ENCODE data around the gene PPP5C. TPM values are rescaled to one million over a fixed set of nuclear protein-coding genes. Genes with fewer than 3 reads are reported as not detected.
A peak's percentile ranks its signal among the peaks of the same experiment; 100 is the strongest.

Gene PPP5C
- total and polyA plus RNA-seq, 2 of the 13 experiments (the other 11 are each of a cell fraction or from before 2014, with no cell fraction given) = 41.6 to 67.9 TPM

- TF ChIP-seq ELF1 (CRISPR knock-in tag; IDR thresholded peaks at IDR 0.05) (no peak), ZC3H13 (CRISPR knock-in tag; IDR thresholded peaks at IDR 0.05) (0 out of 2 replicates have a peak, but pooled peaks have one; percentile 45), TFDP2 (CRISPR knock-in tag; IDR thresholded peaks at IDR 0.05) (0 out of 2 replicates have a peak, but pooled peaks have one; percentile 24), MIXL1 (CRISPR knock-in tag; IDR thresholded peaks at IDR 0.05) (peak; percentile 75), ZNF674 (CRISPR knock-in tag; IDR thresholded peaks at IDR 0.05; ENCODE audit: low read depth) (no peak), ZNF782 (CRISPR knock-in tag; IDR thresholded peaks at IDR 0.05; ENCODE audit: borderline replicate concordance) (no peak), TBX2 (CRISPR knock-in tag; IDR thresholded peaks at IDR 0.05; ENCODE audit: borderline replicate concordance) (peak; percentile 50; the same call in 1 of the 2 replicates), KAT8 (CRISPR knock-in tag; IDR thresholded peaks at IDR 0.05) (peak; percentile 47; the same call in 1 of the 2 replicates), ZNF44 (CRISPR knock-in tag; IDR thresholded peaks at IDR 0.05) (peak; percentile 84; the same call in 1 of the 2 replicates), TOPORS (CRISPR knock-in tag; IDR thresholded peaks at IDR 0.05) (no peak), ZNF274 (CRISPR knock-in tag; IDR thresholded peaks at IDR 0.05) (no peak), CEBPG (CRISPR knock-in tag; IDR thresholded peaks at IDR 0.05) (peak; percentile 57), PHB2 (IDR thresholded peaks at IDR 0.05; ENCODE audit: partially characterized antibody) (no peak), TIGD3 (CRISPR knock-in tag; IDR thresholded peaks at IDR 0.05; ENCODE audit: borderline replicate concordance) (no peak), SALL1 (CRISPR knock-in tag; IDR thresholded peaks at IDR 0.05) (peak; percentile 1)
- TF ChIP-seq, protein P1, sequence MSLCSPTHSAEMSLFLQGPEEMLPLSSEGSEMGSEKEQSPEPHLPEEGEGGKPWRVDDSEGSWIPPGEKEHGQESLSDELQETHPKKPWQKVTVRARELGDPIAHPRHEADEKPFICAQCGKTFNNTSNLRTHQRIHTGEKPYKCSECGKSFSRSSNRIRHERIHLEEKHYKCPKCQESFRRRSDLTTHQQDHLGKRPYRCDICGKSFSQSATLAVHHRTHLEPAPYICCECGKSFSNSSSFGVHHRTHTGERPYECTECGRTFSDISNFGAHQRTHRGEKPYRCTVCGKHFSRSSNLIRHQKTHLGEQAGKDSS (CRISPR knock-in tag; IDR thresholded peaks at IDR 0.05; ENCODE audit: borderline replicate concordance, low read depth) = no peak
- TF ChIP-seq, protein P2, sequence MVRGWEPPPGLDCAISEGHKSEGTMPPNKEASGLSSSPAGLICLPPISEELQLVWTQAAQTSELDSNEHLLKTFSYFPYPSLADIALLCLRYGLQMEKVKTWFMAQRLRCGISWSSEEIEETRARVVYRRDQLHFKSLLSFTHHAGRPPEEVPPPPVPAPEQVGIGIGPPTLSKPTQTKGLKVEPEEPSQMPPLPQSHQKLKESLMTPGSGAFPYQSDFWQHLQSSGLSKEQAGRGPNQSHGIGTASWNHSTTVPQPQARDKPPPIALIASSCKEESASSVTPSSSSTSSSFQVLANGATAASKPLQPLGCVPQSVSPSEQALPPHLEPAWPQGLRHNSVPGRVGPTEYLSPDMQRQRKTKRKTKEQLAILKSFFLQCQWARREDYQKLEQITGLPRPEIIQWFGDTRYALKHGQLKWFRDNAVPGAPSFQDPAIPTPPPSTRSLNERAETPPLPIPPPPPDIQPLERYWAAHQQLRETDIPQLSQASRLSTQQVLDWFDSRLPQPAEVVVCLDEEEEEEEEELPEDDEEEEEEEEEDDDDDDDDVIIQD (CRISPR knock-in tag; IDR thresholded peaks at IDR 0.05; ENCODE audit: low read depth) = peak; percentile 72; the same call in 1 of the 2 replicates
- TF ChIP-seq, protein P3, sequence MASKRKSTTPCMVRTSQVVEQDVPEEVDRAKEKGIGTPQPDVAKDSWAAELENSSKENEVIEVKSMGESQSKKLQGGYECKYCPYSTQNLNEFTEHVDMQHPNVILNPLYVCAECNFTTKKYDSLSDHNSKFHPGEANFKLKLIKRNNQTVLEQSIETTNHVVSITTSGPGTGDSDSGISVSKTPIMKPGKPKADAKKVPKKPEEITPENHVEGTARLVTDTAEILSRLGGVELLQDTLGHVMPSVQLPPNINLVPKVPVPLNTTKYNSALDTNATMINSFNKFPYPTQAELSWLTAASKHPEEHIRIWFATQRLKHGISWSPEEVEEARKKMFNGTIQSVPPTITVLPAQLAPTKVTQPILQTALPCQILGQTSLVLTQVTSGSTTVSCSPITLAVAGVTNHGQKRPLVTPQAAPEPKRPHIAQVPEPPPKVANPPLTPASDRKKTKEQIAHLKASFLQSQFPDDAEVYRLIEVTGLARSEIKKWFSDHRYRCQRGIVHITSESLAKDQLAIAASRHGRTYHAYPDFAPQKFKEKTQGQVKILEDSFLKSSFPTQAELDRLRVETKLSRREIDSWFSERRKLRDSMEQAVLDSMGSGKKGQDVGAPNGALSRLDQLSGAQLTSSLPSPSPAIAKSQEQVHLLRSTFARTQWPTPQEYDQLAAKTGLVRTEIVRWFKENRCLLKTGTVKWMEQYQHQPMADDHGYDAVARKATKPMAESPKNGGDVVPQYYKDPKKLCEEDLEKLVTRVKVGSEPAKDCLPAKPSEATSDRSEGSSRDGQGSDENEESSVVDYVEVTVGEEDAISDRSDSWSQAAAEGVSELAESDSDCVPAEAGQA (IDR thresholded peaks at IDR 0.05; ENCODE audit: low read depth) = no peak
- TF ChIP-seq, protein P3 (CRISPR knock-in tag; IDR thresholded peaks at IDR 0.05; ENCODE audit: borderline replicate concordance) = no peak
Observed at GRCh38 chr19:46355234-46356148, 8.6 kb downstream of the PPP5C start (continued).
